Pulmonary artery endothelial cell (primary cell): ENCODE data around the gene ACVR1B. TPM values are rescaled to one million over a fixed set of nuclear protein-coding genes. Genes with fewer than 3 reads are reported as not detected.

Experiments
- DNase-seq: peaks from one replicate; pipeline ENCODE4 v3.0.0-alpha.2; 2011; ENCODE audit warnings: low read depth, low spot score
- total RNA-seq: library from RNA; depleted of rRNA; stranded (reverse); fragments of >200 nt; gene quantifications from 2 replicates; pipeline ENCODE4 v1.2.3, GENCODE V29; 2014

The ACVR1B gene
- total RNA-seq, 1 donor from 2014 or later: 20.5 TPM

DNA sequence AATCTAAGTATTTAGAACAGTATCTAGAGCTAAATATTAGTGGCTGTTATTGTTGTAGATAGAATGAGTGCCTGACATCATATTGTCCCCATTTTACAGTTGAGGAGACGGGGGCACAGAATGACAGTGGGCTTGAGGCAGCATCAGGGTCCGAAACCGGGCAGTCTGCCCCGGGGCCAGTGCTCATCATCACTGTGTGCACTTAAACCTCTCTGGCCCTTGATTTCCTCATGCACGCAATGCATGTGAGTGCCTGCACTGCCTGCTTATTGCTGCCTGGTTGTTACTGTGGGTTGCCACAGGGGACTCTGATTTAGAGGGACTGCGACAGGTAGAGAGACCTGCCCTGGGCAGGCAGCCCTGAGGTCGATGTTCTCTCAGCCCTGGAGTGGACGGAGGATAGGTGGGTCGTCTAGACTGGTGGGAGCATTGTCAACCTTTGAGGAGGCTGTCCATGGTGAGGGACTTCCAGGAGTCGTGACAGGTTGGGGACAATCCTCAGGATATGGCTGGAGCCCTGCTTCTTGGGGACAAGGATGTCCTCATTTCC is 34.4 kb upstream of the ACVR1B start:
- DNase-seq: no peak

DNA sequence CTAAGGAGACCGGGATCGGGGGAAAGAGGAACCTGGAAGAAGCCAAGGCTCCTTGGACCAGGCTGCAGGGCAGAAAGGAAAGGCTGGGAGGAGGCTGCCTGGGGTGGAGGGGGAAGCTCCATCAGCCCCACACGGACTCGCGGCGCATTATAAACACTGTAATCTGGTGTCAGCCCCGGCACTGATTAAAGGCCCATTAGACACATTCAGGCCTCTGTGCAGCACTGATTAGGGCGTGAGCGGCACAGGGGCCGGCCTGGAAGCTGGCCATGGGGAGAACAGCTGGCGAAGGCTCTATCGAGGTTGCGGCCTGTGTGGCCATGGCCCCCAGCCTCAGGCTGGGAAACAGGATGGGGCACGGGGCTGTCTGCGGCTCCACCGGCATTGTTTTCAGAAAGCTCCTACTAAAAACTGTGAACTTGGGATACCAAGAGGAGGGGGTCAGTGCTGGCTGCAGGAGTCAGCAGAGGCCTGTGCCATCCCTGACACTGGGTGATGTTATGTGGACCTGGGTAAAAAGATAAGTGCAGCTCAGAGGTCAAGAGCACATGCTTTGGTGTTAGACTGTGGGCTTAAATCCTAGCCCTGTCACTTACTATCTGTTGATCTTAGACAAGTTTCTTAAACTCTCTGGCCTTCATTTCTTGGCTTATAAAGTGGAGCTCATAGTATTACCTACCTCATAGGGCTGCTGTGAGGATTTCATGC is 33.6 kb upstream of the ACVR1B start:
- no peak for DNase-seq

- no peak for DNase-seq
Measured at GRCh38 chr12:51920046-51920445, 31.5 kb upstream of the ACVR1B start.

- DNase-seq: no peak
Measured at GRCh38 chr12:51921017-51921725, 30.3 kb upstream of the ACVR1B start.

DNA sequence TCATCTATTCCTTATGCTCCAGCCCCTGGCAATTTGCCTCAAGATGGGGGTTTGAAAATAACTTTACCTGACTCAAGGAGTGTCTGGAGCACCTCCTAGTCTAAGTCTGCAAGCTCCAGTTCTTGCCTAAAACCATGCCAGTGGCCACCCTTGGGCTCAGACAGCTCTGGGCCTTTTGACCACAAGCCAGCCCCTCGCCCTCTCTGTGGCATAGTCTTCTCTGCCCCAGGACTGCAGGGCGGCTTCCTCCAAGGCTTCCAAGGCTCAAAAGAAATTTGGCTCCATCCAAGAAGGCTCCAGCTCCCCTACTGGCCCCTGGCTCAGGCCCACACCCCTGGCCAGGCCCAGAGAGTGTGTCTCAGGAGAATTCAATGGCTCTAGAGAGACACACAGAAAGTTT is 29.4 kb upstream of the ACVR1B start:
- no peak for DNase-seq

DNA sequence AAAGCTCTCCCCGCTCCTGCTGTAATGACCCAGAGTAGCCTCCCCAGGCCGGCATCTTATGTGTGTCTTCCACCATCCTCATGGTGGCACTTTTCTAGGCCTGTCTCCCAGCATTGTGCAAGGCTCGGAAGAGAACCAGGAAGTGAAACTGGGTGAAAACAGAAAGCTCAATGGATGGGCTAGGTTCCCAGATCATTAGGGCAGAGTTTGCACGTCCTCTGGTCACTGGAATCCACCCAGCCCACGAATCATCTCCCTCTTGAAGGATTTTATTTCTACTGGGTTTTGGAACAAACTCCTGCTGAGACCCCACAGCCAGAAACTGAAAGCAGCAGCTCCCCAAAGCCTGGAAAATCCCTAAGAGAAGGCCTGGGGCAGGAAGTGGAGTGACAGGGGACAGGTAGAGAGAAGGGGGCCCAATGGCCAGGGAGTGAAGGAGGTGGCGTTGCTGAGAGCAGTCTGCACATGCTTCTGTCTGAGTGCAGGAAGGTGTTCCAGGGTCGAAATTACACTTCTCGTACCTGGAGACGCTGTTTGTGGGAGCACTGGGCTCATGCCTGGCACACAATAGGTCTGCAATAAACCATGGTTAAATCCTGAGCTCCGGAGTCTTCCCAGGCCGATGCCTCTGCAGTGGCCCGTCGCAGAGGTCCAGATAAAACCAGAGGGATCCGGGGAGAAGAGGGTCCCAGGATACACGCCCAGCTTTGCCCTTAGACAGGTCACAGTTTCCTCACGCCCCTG is 28.6 kb upstream of the ACVR1B start:
- DNase-seq: no peak

DNA sequence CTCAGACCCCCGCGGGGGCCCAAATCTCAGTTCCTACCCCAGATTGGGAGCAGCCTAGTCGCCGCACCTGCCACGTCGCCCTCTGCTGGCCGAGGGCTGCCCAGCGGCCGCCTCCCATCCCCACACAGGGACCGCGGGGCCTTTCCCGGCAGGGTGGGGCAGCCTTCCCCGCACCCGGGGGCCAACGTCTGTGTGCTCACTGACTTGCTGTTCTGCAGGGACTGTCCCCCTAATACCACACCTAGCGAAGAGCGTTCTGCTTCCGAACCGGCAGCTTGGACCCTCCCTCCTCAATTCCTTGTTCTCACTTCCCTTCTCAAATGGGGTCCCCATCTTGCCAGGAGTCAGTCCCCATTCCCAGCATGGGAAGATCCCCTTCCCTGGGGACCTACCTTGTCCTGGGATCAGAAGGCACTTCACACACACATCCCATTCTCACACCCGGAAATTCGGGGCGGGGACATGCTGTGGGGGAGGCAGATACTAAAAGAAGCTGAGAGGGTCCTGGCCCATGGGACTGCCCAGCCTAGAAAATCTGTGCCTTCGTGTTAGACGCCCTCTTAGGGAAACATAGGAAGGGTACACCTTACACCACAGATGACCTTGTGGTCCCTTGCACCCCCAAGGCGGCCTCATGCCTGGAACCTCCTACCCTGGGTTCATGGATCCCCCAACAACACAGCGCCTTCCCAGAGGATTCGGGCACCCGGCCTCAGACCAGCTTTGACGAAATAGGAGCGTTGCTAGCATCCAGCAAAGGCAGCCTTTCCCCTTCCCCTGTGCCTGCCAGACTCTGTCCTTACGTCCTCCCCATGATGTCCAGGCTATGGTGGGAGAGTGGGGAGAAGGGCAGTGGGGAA is 27.8 kb upstream of the ACVR1B start:
- DNase-seq: no peak

DNA sequence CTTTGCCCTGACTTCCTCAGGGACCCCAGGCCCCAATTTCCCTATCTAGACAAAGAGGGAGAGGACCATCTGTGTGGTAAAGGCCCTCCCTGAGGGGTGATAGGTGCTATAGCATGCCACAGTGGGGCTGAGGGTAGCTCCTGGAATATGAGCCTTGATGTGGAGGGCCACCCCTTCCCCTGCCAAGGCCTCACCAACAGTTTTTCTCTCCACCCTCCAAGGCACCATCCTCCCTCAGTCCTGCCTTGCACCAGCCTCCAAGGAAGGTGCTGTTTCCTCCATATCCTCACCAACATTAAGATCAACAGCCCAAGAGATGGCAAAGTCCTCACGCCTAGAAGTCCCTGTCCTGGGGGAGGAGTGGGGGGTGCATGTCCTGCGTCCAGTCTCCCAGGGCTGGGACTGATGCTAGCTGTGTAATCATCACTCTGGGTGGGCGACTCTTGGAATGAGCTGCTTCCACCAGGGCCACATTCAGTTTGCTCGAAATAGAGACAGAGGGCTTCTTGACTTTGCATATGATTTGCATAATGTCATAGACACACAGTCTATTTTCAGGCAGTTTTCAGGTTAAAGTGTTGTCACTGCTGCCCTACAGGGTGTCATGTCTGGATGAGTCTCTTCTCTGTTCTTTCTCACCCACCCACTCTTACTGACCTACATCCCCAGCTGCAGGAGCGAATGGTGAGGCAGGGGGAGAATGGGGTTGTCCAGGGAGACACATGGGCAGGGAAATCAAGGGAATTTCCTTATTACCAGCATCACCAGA is 26.8 kb upstream of the ACVR1B start:
- DNase-seq: no peak

DNA sequence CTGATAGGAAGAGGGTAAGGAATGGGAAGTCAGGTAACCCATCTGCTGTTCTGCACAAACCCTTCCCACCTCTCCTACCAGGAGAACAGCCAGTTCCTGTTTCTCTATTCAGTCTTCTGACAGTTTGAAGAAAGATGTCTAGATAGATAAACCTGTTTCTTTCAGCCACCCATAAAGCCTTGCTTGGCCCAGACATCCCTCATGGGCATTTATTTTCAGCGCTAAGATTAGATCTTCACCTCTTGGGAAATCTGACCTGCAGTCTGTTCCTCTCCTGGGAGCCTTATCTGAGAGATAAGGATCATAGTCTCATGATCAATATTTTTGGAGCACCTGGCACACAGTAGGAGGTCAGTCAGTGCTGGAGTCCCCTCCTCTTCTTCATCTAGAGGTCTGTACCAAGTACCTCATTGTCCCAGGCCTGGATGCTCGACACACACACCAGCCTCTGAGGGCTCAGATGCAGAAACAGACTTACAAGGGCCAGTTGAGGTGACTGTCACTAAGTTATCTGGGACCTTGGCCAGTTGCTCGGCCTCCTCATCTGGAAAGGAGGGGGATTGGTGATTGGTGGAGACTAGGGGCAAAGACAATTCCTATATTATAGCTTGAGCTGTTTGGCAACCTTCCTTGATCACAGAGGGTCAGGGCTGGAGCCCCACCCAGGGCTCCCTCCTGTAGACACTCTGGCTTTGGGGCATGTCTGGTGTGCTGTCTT is 26.0 kb upstream of the ACVR1B start:
- DNase-seq: no peak

- DNase-seq: peak; percentile 94
Measured at GRCh38 chr12:51926064-51926632, 25.4 kb upstream of the ACVR1B start.

- DNase-seq: peak; percentile 45
Measured at GRCh38 chr12:51926718-51927117, 24.8 kb upstream of the ACVR1B start.

DNA sequence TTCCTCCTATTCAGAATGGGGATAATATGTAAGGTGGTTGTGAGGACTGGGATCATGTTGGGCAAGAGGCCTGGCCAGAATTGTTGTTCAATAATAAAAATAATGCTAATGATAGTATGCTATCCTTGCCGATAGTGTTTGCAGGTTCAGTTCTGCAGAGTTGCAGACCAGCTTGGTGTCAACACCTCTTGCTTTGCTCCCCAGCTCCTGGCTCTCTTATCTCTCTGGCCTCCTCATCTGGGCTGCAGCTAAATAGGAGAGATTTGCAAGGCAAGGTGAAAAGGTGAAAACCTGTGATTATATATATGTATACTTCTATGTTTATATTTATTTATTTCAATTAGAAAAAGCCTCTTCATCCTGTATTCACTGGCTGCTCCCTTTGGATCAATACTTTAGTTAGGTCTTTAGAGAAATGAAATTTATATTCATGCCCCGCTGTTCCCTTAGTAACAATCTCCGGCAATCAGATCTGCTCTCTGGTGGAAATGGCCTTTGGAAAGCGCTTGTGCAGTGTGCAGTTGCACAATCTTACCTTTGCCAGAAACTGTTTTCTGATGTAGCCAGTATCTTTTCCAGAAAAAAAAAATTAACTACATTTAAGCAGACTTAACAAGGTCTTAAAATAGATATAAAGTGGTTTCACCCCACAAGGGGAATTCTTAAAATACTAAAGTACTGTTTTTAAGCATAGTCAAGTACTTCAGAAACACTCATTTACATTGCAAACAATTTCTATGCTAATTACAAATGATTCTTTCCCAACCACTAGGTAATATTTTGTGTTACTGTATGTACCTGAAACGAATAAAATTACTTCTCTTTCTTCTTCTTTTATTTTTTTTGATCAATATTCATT is 19.1 kb upstream of the ACVR1B start:
- DNase-seq: no peak

- no peak for DNase-seq
Measured at GRCh38 chr12:51934080-51934479, 17.4 kb upstream of the ACVR1B start.

DNA sequence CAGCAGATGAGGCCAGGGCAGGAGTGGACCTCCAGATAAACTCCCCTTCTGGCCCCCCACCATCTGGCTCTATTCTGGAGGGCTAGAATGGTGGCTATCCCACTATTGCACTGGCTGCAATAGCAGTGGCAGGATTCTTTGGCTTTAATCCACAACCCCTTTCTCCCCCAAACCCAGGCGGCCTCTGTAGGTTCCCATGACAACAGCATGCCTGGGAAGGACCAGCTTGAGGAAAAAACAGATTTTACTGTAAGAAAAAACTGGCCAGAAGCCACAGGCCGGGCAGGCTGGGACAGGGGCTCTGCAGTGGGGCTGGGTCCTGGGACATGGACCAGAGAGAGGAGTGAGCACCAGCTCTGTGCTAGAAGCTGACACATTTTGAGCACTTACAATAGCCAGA is 13.6 kb upstream of the ACVR1B start:
- DNase-seq: no peak

DNA sequence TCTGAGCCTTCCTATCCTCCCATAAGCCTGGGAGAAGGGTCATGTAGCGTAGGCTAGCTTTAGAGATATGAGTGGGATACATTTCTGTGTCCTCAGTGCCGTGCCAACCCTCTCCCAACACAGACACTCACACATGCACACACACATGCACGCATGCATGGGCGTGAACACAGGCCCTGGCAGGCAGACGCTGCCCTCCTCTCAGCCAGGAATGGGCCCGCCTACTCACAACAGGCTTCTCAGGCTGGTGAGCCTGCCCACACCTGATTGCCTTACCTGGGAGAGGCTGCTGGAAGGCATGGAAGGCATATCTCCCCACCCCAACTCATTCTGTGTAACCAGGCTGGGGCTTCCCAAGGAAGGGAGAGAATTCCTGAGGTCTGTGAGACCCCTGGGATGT is 12.8 kb upstream of the ACVR1B start:
- DNase-seq: no peak

- no peak for DNase-seq
Measured at GRCh38 chr12:51941011-51941581, 10.4 kb upstream of the ACVR1B start.

- DNase-seq: no peak
Measured at GRCh38 chr12:51941604-51942003, 9.9 kb upstream of the ACVR1B start.

- no peak for DNase-seq
Measured at GRCh38 chr12:51942056-51942455, 9.4 kb upstream of the ACVR1B start.
